Endothelial cell (in vitro differentiated cells): ENCODE data around the gene TSEN54. TPM values are rescaled to one million over a fixed set of nuclear protein-coding genes. Genes with fewer than 3 reads are reported as not detected.

Experiments
- DNase-seq: peaks from one replicate; pipeline ENCODE4 v3.0.0; 2021; ENCODE audit warnings: low spot score
- H3K27ac Mint-ChIP-seq: one replicate; pipeline ENCODE4 v1.8.0; 2021; ENCODE audit warnings: mixed read lengths, inconsistent platforms; ENCODE audit not compliant: unreplicated experiment
- H3K27me3 Mint-ChIP-seq: one replicate; pipeline ENCODE4 v1.8.0; 2021; ENCODE audit warnings: mild to moderate bottlenecking, moderate library complexity, mixed read lengths, inconsistent platforms; ENCODE audit not compliant: unreplicated experiment
- H3K36me3 Mint-ChIP-seq: one replicate; pipeline ENCODE4 v1.8.0; 2021; ENCODE audit warnings: mild to moderate bottlenecking, low read depth, mixed read lengths, inconsistent platforms; ENCODE audit not compliant: unreplicated experiment
- H3K4me1 Mint-ChIP-seq: one replicate; pipeline ENCODE4 v1.8.0; 2021; ENCODE audit warnings: mild to moderate bottlenecking, mixed read lengths, inconsistent platforms; ENCODE audit not compliant: unreplicated experiment
- H3K4me3 Mint-ChIP-seq: one replicate; pipeline ENCODE4 v1.8.0; 2021; ENCODE audit warnings: mild to moderate bottlenecking, mixed read lengths, inconsistent platforms; ENCODE audit not compliant: unreplicated experiment
- H3K9me3 Mint-ChIP-seq: one replicate; pipeline ENCODE4 v1.8.0; 2021; ENCODE audit warnings: mixed read lengths, inconsistent platforms; ENCODE audit not compliant: unreplicated experiment
- total RNA-seq: library from RNA; stranded (reverse); fragmentation: NEBNext Ultra II Directional; extraction: Animal tissue kit (Norgen Biotek cat#: 25700); gene quantifications from one replicate; pipeline ENCODE4 v1.2.1, GENCODE V29; 2021; ENCODE audit not compliant: unreplicated experiment
- TF ChIP-seq, protein P1 (sequence below): fragments of 200-600 bp; sonication (generic); IDR thresholded peaks from one replicate; pipeline ENCODE4 v1.5.0; 2021; ENCODE audit warnings: antibody characterized with exemption; ENCODE audit not compliant: unreplicated experiment

The TSEN54 gene
- total RNA-seq, 1 donor from 2014 or later: 18.8 TPM

DNA sequence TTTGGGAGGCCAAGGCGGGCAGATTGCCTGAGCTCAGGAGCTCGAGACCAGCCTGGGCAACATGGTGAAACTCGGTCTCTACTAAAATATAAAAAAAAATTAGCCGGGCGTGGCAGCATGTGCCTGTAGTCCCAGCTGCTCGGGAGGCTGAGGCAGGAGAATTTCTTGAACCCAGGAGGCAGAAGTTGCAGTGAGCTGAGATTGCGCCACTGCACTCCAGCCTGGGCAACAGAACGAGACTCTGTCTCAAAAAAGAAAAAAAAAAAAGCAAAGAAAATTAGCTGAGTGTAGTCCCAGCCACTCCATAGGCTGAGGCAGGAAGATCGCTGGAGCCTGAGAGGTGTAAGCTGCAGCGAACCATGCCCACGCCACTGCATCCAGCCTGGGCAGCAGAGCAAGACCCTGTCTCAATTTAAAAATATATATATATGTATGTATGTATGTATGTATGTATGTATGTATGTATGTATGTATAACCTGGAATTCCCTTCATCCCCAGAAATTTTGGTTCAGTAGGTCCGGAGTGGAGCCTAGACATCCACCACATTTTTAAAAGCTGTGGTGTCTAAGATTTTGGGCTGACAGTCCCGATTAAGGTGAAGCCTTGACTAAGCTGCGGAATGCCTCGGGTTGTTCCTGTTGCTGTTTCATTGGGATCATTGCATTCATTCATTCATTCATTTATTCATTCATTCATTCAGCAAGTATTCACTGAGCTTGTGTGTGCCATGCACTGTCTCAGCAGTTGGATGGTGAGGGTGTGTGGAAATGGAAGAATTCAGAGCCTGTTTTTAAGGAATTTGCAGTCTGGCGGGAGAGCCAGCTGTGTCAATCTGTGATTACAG is 34.0 kb upstream of the TSEN54 start:
- Mint-ChIP-seq H3K4me1 (peaks cover 31% of the 10 kb centered on the region), H3K9me3 (no peaks in the 10 kb centered on the region), H3K27ac (no peak overlapping the region), H3K27me3 (peaks cover 16% of the 10 kb centered on the region), H3K4me3 (no peak overlapping the region), H3K36me3 (peaks cover 9% of the 10 kb centered on the region)
- TF ChIP-seq, protein P1, sequence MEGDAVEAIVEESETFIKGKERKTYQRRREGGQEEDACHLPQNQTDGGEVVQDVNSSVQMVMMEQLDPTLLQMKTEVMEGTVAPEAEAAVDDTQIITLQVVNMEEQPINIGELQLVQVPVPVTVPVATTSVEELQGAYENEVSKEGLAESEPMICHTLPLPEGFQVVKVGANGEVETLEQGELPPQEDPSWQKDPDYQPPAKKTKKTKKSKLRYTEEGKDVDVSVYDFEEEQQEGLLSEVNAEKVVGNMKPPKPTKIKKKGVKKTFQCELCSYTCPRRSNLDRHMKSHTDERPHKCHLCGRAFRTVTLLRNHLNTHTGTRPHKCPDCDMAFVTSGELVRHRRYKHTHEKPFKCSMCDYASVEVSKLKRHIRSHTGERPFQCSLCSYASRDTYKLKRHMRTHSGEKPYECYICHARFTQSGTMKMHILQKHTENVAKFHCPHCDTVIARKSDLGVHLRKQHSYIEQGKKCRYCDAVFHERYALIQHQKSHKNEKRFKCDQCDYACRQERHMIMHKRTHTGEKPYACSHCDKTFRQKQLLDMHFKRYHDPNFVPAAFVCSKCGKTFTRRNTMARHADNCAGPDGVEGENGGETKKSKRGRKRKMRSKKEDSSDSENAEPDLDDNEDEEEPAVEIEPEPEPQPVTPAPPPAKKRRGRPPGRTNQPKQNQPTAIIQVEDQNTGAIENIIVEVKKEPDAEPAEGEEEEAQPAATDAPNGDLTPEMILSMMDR: no peak
- no peak for DNase-seq

DNA sequence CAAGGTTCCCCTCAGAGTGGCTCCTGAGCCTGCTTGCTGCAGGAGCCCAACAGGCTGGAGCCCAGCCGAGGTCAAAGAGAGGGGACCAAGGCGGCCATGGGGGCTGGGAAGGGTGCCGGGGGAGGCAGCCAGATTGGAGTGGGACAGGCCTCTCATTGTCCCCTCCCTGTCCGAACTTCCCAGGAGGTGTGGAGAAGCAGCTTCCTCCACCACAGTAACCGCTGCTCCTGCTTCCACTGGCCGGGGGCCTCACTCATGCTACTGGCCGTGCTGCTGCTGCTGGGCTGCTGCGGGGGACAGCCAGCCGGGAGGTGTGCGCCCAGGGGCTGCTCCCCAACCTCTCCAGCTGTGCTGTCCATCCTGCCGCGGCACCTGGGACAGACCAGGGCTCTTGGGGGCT is 30.6 kb upstream of the TSEN54 start:
- Mint-ChIP-seq H3K4me3 (no peak overlapping the region), H3K27me3 (peaks cover 21% of the 10 kb centered on the region), H3K36me3 (peaks cover 14% of the 10 kb centered on the region), H3K27ac (no peak overlapping the region), H3K9me3 (no peaks in the 10 kb centered on the region), H3K4me1 (peaks cover 41% of the 10 kb centered on the region)
- DNase-seq: no peak
- TF ChIP-seq, protein P1: no peak

DNA sequence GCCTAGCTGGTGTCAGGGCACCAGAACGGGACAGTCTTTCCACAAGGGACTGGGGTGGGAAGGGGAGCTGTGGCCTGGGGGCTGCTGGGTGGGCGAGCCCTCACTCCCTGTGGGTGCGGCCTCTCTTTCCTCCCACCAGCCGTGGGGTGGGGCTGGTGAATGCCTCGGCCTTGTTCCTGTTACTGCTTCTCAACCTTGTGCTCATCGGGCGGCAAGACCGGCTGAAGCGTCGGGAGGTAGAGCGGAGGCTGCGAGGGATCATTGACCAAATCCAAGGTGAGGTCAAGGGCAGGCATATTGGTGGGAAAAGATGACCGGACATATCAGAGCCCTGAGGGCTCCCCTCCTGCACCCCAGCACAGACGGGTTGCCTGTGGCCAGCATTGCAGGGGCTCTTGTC is 30.2 kb upstream of the TSEN54 start:
- Mint-ChIP-seq H3K27ac (no peak overlapping the region), H3K4me1 (peaks cover 40% of the 10 kb centered on the region), H3K27me3 (peaks cover 22% of the 10 kb centered on the region), H3K36me3 (peaks cover 14% of the 10 kb centered on the region), H3K4me3 (peak overlapping the region; percentile 42), H3K9me3 (no peaks in the 10 kb centered on the region)
- DNase-seq: no peak
- TF ChIP-seq, protein P1: no peak

DNA sequence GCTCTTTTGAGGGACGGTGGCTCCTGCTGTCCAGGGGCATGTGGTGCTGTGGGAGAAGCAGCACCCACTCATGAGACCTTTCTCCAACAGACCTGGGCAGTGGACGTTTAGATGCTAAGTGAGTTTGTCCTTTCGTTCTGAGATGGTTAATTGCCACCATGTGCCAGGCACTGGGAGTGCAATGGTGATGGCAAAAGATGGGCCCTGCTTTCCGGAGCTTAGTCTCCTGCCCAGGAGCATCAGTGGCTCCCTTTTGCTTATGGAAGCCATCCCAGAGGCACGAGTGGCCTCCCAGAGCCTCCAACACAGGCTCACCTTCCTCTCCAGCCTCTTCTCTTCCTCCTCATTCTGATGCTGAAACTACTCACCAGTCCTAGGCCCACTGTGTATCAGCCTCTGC is 29.4 kb upstream of the TSEN54 start:
- DNase-seq: no peak
- Mint-ChIP-seq H3K9me3 (no peaks in the 10 kb centered on the region), H3K36me3 (peaks cover 14% of the 10 kb centered on the region), H3K27me3 (peaks cover 22% of the 10 kb centered on the region), H3K4me1 (peaks cover 42% of the 10 kb centered on the region), H3K4me3 (peak overlapping the region; percentile 70), H3K27ac (peak overlapping the region; percentile 72)
- TF ChIP-seq, protein P1: no peak

DNA sequence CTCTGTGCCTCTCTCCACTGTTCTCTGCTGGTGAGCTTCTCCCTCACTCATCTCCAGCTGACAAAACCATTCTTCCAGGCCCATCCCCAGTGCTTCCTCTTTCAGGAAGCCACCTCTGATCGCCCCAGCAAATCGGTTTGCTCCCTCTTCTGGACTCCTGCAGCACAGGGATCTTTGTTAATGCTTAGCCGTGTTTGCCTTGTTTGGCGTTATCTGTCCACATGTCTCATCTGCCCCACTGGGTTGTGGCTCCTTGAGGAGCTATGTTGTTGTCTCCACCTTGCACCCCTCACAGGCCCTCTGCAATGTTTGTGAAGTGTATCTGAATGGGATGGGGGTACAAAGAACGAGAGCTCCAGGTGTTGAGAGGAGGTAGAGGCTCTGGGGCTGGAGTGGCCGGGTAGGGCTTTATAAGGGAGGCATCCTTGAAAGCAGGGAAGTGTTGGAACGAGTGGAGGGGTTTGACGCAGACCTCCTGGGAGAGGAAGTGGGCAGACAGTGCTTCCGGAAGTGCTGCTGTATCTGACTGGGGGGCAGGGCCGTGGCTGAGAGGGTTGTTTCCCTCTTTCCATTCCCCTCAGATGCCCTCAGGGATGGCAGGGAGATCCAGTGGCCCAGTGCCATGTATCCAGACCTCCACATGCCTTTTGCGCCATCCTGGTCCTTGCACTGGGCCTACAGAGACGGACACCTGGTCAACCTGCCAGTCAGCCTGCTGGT is 28.8 kb upstream of the TSEN54 start:
- H3K9me3 Mint-ChIP-seq: no peaks in the 10 kb centered on the region
- H3K36me3 Mint-ChIP-seq: peaks cover 14% of the 10 kb centered on the region
- peak overlapping the region; percentile 72 for H3K27ac Mint-ChIP-seq
- peak overlapping the region; percentile 70 for H3K4me3 Mint-ChIP-seq
- peaks cover 42% of the 10 kb centered on the region for H3K4me1 Mint-ChIP-seq
- peaks cover 22% of the 10 kb centered on the region for H3K27me3 Mint-ChIP-seq
- no peak for DNase-seq
- TF ChIP-seq, protein P1: no peak
